Measurements from ENCODE around the gene EOGT. TPM values are rescaled to one million over a fixed set of nuclear protein-coding genes. Genes with fewer than 3 reads are reported as not detected.

Gene EOGT
- total RNA-seq, 2 experiments from 2014 or later: 5.9 to 10.8 TPM

DNA sequence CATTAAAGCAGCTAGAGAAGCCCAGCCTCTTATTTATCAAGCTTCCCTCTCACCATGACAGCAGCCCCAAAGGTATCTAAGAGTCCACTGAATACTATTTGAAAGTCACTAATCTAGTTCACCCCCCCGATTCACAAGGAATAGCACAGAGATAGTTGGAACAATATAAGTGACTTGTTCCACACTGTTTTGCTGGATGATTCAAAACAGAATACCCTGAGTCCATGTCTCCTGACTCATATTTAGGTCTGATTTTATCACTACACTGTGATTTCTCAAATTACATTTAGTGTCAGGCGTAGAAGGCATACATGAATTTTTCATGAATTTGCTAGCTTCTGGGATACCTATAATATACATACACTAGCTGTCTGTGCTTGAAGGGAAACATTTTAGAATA lies 18.7 kb upstream of the EOGT start:
- TF ChIP-seq, protein P1, sequence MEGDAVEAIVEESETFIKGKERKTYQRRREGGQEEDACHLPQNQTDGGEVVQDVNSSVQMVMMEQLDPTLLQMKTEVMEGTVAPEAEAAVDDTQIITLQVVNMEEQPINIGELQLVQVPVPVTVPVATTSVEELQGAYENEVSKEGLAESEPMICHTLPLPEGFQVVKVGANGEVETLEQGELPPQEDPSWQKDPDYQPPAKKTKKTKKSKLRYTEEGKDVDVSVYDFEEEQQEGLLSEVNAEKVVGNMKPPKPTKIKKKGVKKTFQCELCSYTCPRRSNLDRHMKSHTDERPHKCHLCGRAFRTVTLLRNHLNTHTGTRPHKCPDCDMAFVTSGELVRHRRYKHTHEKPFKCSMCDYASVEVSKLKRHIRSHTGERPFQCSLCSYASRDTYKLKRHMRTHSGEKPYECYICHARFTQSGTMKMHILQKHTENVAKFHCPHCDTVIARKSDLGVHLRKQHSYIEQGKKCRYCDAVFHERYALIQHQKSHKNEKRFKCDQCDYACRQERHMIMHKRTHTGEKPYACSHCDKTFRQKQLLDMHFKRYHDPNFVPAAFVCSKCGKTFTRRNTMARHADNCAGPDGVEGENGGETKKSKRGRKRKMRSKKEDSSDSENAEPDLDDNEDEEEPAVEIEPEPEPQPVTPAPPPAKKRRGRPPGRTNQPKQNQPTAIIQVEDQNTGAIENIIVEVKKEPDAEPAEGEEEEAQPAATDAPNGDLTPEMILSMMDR (conservative IDR thresholded peaks at IDR 0.05; ENCODE audit: low read length): no peak
- TF ChIP-seq EZH2phosphoT487 (IDR thresholded peaks at IDR 0.05; ENCODE audit: borderline replicate concordance, low read depth, low read length): no peak
- Histone ChIP-seq H3K9me3 (ENCODE audit: low read length) (no peaks in the 10 kb centered on the region), H3K36me3 (ENCODE audit: insufficient read depth, low read length) (peaks cover 96% of the 10 kb centered on the region), H3K4me3 (ENCODE audit: low read depth, low read length, poor library complexity, severe bottlenecking) (no peak overlapping the region), H3K79me2 (ENCODE audit: insufficient read depth, low read depth, low read length) (no peaks in the 10 kb centered on the region), H2AFZ (ENCODE audit: low read length) (no peak overlapping the region), H3K27ac (ENCODE audit: low read depth, low read length, poor library complexity, severe bottlenecking) (no peak overlapping the region), H3K9me2 (ENCODE audit: insufficient read depth, low read length) (no peaks in the 10 kb centered on the region), H3K4me2 (ENCODE audit: low read length) (no peak overlapping the region), H3K4me1 (ENCODE audit: insufficient read depth, low read length, poor library complexity, severe bottlenecking) (no peaks in the 10 kb centered on the region), H4K20me1 (ENCODE audit: insufficient read depth, low read length) (no peaks in the 10 kb centered on the region)
- no TSS peak for BruUV-seq (replicated peaks)
- ChIA-PET CTCF (ENCODE audit: unreplicated experiment) (no interaction called here), POLR2A (interaction anchor here (1.3 kb wide), 1 partner anchor 32 kb away, joined by 4 read pairs; no protein-coding TSS in a partner anchor)
- intact Hi-C loops (cut with micrococcal nuclease; ENCODE audit: unreplicated experiment): no loop called here
- no peak for DNase-seq (ENCODE audit: low spot score)

DNA sequence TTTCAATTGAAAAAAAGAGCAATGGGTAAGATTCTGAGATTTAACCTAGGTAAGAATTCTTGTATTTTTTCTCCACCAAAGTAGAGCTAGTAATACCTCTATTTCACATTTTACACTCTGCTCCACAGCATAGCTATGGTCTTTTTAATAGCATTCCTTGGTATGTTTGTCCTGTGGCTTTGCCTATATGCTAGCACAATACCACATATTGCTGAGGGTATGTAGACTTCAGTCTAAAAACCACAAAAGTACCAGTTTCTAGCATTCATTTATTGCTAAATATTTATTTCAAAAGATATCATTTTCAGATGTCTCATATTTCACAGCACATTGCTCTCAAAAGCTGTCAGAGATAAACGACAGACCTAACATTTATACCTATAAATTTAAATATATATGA lies 18.2 kb upstream of the EOGT start:
- ChIA-PET POLR2A (interaction anchor here (0.6 to 1.3 kb wide), 2 partner anchors 32 to 920 kb away, joined by 3 to 4 read pairs; no protein-coding TSS in a partner anchor), CTCF (ENCODE audit: unreplicated experiment) (no interaction called here)
- no peaks in the 10 kb centered on the region for H3K4me1 ChIP-seq (ENCODE audit: insufficient read depth, low read length, poor library complexity, severe bottlenecking)
- H3K4me2 ChIP-seq (ENCODE audit: low read length): no peak overlapping the region
- no peaks in the 10 kb centered on the region for H3K9me2 ChIP-seq (ENCODE audit: insufficient read depth, low read length)
- no peaks in the 10 kb centered on the region for H3K9me3 ChIP-seq (ENCODE audit: low read length)
- TF ChIP-seq, protein P1 (conservative IDR thresholded peaks at IDR 0.05; ENCODE audit: low read length): no peak
- TF ChIP-seq EZH2phosphoT487 (IDR thresholded peaks at IDR 0.05; ENCODE audit: borderline replicate concordance, low read depth, low read length): no peak
- no peak for DNase-seq (ENCODE audit: low spot score)
- intact Hi-C loops (cut with micrococcal nuclease; ENCODE audit: unreplicated experiment): no loop called here
- H2AFZ ChIP-seq (ENCODE audit: low read length): no peak overlapping the region
- no peaks in the 10 kb centered on the region for H3K79me2 ChIP-seq (ENCODE audit: insufficient read depth, low read depth, low read length)
- H3K36me3 ChIP-seq (ENCODE audit: insufficient read depth, low read length): peaks cover 94% of the 10 kb centered on the region
- no peaks in the 10 kb centered on the region for H4K20me1 ChIP-seq (ENCODE audit: insufficient read depth, low read length)
- no peak overlapping the region for H3K27ac ChIP-seq (ENCODE audit: low read depth, low read length, poor library complexity, severe bottlenecking)
- no peak overlapping the region for H3K4me3 ChIP-seq (ENCODE audit: low read depth, low read length, poor library complexity, severe bottlenecking)
- BruUV-seq (replicated peaks): no TSS peak

DNA sequence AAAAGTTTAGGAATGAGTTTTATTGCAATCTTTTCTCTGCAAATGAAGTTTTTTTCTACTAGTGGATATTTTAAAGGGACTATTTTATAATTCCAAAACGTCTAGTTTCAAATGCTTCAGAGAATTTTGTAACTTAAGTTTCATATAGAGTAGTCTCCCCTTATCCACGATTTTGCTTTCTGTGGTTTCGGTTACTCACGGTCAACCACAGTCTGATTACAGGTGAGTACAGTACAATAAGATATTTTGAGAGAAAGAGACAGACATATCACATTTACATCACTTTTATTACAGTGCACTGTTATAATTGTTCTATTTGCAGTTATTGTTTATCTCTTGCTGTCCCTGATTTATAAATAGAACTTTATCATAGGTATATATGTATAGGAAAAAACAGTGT lies 7.4 kb upstream of the EOGT start:
- CTCF ChIA-PET (ENCODE audit: unreplicated experiment): no interaction called here
- H2AFZ ChIP-seq (ENCODE audit: low read length): no peak overlapping the region
- no peaks in the 10 kb centered on the region for H3K9me3 ChIP-seq (ENCODE audit: low read length)
- no peak overlapping the region for H3K4me3 ChIP-seq (ENCODE audit: low read depth, low read length, poor library complexity, severe bottlenecking)
- H3K27ac ChIP-seq (ENCODE audit: low read depth, low read length, poor library complexity, severe bottlenecking): no peak overlapping the region
- no peaks in the 10 kb centered on the region for H4K20me1 ChIP-seq (ENCODE audit: insufficient read depth, low read length)
- no peaks in the 10 kb centered on the region for H3K79me2 ChIP-seq (ENCODE audit: insufficient read depth, low read depth, low read length)
- peaks cover 60% of the 10 kb centered on the region for H3K36me3 ChIP-seq (ENCODE audit: insufficient read depth, low read length)
- no peaks in the 10 kb centered on the region for H3K4me1 ChIP-seq (ENCODE audit: insufficient read depth, low read length, poor library complexity, severe bottlenecking)
- no TSS peak for BruUV-seq (replicated peaks)
- H3K4me2 ChIP-seq (ENCODE audit: low read length): no peak overlapping the region
- intact Hi-C loops (cut with micrococcal nuclease; ENCODE audit: unreplicated experiment): no loop called here
- H3K9me2 ChIP-seq (ENCODE audit: insufficient read depth, low read length): no peaks in the 10 kb centered on the region
- POLR2A ChIA-PET: no interaction called here
- DNase-seq (ENCODE audit: low spot score): no peak
- TF ChIP-seq, protein P1 (conservative IDR thresholded peaks at IDR 0.05; ENCODE audit: low read length): 0 out of 2 replicates have a peak, but pooled peaks have one; percentile 11
- no peak for TF ChIP-seq EZH2phosphoT487 (IDR thresholded peaks at IDR 0.05; ENCODE audit: borderline replicate concordance, low read depth, low read length)
